ENCODE results near the gene ACBD6.

DNA sequence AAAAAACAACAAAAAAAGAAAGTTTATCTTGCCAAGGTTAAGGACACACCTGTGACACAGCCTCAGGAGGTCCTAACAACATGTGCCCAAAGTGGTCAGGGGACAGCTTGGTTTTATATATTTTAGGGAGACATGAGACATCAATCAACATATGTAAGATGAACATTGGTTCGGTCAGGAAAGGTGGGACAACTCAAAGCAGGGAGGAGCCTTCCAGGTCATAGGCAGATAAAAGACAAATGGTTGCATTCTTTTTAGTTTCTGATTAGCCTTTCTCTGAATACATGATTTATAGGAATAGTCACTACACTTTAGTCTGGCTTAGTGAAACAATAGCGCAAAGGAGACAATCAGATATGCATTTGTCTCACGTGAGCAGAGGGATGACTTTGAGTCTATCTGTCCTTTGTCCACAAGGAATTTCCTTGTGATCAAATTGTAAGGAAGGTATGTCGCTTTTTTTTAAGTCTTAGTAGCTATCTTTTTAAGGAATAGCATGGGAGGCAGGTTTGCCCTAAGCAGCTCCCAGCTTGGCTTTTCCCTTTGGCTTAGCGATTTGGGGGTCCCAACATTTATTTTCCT lies 33.1 kb upstream of the ACBD6 start:
- TF ChIP-seq CTCF (IDR thresholded peaks at IDR 0.05) (no peak), TCF7L2 (IDR thresholded peaks at IDR 0.05; ENCODE audit: low read depth, low read length) (no peak), POLR2AphosphoS5 (IDR thresholded peaks at IDR 0.05; ENCODE audit: low read depth, low read length) (no peak), SIN3A (IDR thresholded peaks at IDR 0.05; ENCODE audit: borderline replicate concordance, insufficient read depth, low read depth, low read length) (no peak)
- TF ChIP-seq, protein P1, sequence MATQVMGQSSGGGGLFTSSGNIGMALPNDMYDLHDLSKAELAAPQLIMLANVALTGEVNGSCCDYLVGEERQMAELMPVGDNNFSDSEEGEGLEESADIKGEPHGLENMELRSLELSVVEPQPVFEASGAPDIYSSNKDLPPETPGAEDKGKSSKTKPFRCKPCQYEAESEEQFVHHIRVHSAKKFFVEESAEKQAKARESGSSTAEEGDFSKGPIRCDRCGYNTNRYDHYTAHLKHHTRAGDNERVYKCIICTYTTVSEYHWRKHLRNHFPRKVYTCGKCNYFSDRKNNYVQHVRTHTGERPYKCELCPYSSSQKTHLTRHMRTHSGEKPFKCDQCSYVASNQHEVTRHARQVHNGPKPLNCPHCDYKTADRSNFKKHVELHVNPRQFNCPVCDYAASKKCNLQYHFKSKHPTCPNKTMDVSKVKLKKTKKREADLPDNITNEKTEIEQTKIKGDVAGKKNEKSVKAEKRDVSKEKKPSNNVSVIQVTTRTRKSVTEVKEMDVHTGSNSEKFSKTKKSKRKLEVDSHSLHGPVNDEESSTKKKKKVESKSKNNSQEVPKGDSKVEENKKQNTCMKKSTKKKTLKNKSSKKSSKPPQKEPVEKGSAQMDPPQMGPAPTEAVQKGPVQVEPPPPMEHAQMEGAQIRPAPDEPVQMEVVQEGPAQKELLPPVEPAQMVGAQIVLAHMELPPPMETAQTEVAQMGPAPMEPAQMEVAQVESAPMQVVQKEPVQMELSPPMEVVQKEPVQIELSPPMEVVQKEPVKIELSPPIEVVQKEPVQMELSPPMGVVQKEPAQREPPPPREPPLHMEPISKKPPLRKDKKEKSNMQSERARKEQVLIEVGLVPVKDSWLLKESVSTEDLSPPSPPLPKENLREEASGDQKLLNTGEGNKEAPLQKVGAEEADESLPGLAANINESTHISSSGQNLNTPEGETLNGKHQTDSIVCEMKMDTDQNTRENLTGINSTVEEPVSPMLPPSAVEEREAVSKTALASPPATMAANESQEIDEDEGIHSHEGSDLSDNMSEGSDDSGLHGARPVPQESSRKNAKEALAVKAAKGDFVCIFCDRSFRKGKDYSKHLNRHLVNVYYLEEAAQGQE (IDR thresholded peaks at IDR 0.05; ENCODE audit: insufficient read depth in 1 of 2, low read depth in 2 of 2, low read length in 1 of 2), result no peak

Data from Panc1 (cell line).